ENCODE data around the gene ACAD10. TPM values are rescaled to one million over a fixed set of nuclear protein-coding genes. Genes with fewer than 3 reads are reported as not detected.

ACAD10 gene
- total and polyA plus RNA-seq, 2 of the 13 experiments (the other 11 are each of a cell fraction or from before 2014, with no cell fraction given), result 15.2 to 16.3 TPM

GRCh38 chr12:111766608-111767361 is 80.9 kb downstream of the ACAD10 start, which contains the start of gene ALDH2 (continued):
- TF ChIP-seq, protein P1, sequence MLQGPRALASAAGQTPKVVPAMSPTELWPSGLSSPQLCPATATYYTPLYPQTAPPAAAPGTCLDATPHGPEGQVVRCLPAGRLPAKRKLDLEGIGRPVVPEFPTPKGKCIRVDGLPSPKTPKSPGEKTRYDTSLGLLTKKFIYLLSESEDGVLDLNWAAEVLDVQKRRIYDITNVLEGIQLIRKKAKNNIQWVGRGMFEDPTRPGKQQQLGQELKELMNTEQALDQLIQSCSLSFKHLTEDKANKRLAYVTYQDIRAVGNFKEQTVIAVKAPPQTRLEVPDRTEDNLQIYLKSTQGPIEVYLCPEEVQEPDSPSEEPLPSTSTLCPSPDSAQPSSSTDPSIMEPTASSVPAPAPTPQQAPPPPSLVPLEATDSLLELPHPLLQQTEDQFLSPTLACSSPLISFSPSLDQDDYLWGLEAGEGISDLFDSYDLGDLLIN (CRISPR knock-in tag; IDR thresholded peaks at IDR 0.05; ENCODE audit: borderline replicate concordance), result 0 out of 2 replicates have a peak, but pooled peaks have one; percentile 13
- TF ChIP-seq NR1H2 (CRISPR knock-in tag; IDR thresholded peaks at IDR 0.05; ENCODE audit: borderline replicate concordance, low read depth) (no peak), CREM (IDR thresholded peaks at IDR 0.05) (no peak), CREM (CRISPR knock-in tag; IDR thresholded peaks at IDR 0.05) (no peak), ZNF10 (CRISPR knock-in tag; IDR thresholded peaks at IDR 0.05; ENCODE audit: borderline replicate concordance, low read depth) (no peak), HNRNPUL1 (IDR thresholded peaks at IDR 0.05; ENCODE audit: low read depth, low read length) (no peak), ZFP62 (CRISPR knock-in tag; IDR thresholded peaks at IDR 0.05) (no peak), PLRG1 (conservative IDR thresholded peaks at IDR 0.05) (no peak), ZNF432 (CRISPR knock-in tag; IDR thresholded peaks at IDR 0.05; ENCODE audit: borderline replicate concordance) (no peak), ZNF20 (CRISPR knock-in tag; IDR thresholded peaks at IDR 0.05) (no peak), ZFP37 (CRISPR knock-in tag; IDR thresholded peaks at IDR 0.05; ENCODE audit: borderline replicate concordance) (no peak), MZF1 (CRISPR knock-in tag; IDR thresholded peaks at IDR 0.05; ENCODE audit: borderline replicate concordance) (no peak), ZNF225 (CRISPR knock-in tag; IDR thresholded peaks at IDR 0.05) (peak; percentile 27; the same call in 1 of the 2 replicates), KDM4B (CRISPR knock-in tag; IDR thresholded peaks at IDR 0.05) (peak; percentile 68; the same call in 1 of the 2 replicates), NCOR1 (IDR thresholded peaks at IDR 0.05; ENCODE audit: borderline replicate concordance, low read length) (no peak), ATF1 (CRISPR knock-in tag; IDR thresholded peaks at IDR 0.05) (no peak), NFATC3 (CRISPR knock-in tag; IDR thresholded peaks at IDR 0.05) (no peak), ARNTL (CRISPR knock-in tag; IDR thresholded peaks at IDR 0.05) (no peak), ETV5 (CRISPR knock-in tag; IDR thresholded peaks at IDR 0.05; ENCODE audit: borderline replicate concordance) (no peak; the same call in 1 of the 2 replicates), ZNF383 (CRISPR knock-in tag; IDR thresholded peaks at IDR 0.05; ENCODE audit: borderline replicate concordance) (no peak), ZNF468 (CRISPR knock-in tag; IDR thresholded peaks at IDR 0.05) (no peak), ZNF547 (CRISPR knock-in tag; IDR thresholded peaks at IDR 0.05) (peak; percentile 89; the same call in 1 of the 2 replicates), RAD21 (CRISPR knock-in tag; IDR thresholded peaks at IDR 0.05) (peak; percentile 59; the same call in 1 of the 2 replicates), WIZ (CRISPR knock-in tag; IDR thresholded peaks at IDR 0.05) (no peak), GTF2F1 (IDR thresholded peaks at IDR 0.05; ENCODE audit: low read length) (no peak), ZSCAN29 (CRISPR knock-in tag; conservative IDR thresholded peaks at IDR 0.05) (no peak), ZNF563 (CRISPR knock-in tag; IDR thresholded peaks at IDR 0.05) (peak; percentile 96), ZBTB3 (CRISPR knock-in tag; IDR thresholded peaks at IDR 0.05; ENCODE audit: borderline replicate concordance, low read depth) (no peak), PTBP1 (IDR thresholded peaks at IDR 0.05; ENCODE audit: low read depth, low read length, poor library complexity, severe bottlenecking) (no peak), NR2F6 (IDR thresholded peaks at IDR 0.05) (no peak), NR2F6 (CRISPR knock-in tag; IDR thresholded peaks at IDR 0.05) (peak; percentile 18; the same call in 1 of the 2 replicates), ZNF589 (CRISPR knock-in tag; conservative IDR thresholded peaks at IDR 0.05) (no peak; the same call in 1 of the 2 replicates)
- TF ChIP-seq, protein P2, sequence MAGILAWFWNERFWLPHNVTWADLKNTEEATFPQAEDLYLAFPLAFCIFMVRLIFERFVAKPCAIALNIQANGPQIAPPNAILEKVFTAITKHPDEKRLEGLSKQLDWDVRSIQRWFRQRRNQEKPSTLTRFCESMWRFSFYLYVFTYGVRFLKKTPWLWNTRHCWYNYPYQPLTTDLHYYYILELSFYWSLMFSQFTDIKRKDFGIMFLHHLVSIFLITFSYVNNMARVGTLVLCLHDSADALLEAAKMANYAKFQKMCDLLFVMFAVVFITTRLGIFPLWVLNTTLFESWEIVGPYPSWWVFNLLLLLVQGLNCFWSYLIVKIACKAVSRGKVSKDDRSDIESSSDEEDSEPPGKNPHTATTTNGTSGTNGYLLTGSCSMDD (CRISPR knock-in tag; IDR thresholded peaks at IDR 0.05), result no peak

All from HepG2 (cell line).